Progenitor cell of endocrine pancreas (in vitro differentiated cells): ENCODE data around the gene BCAR3. TPM values are rescaled to one million over a fixed set of nuclear protein-coding genes. Genes with fewer than 3 reads are reported as not detected.

Experiments used
- DNase-seq: peaks from one replicate; pipeline ENCODE4 v3.0.0; 2021; ENCODE audit warnings: low spot score; ENCODE audit not compliant: unreplicated experiment
- H3K27ac Mint-ChIP-seq: 2 replicates; pipeline ENCODE4 v1.8.0; 2021; ENCODE audit warnings: mild to moderate bottlenecking, moderate library complexity, mixed read lengths
- H3K27me3 Mint-ChIP-seq: 2 replicates; pipeline ENCODE4 v1.8.0; 2021; ENCODE audit warnings: mixed read lengths
- H3K36me3 Mint-ChIP-seq: 2 replicates; pipeline ENCODE4 v1.8.0; 2022; ENCODE audit warnings: mixed read lengths; ENCODE audit not compliant: insufficient read depth
- H3K4me1 Mint-ChIP-seq: 2 replicates; pipeline ENCODE4 v1.8.0; 2021; ENCODE audit warnings: low read depth, mixed read lengths
- H3K4me3 Mint-ChIP-seq: 2 replicates; pipeline ENCODE4 v1.8.0; 2021; ENCODE audit warnings: low read depth, mild to moderate bottlenecking, moderate library complexity, mixed read lengths
- H3K9me3 Mint-ChIP-seq: 2 replicates; pipeline ENCODE4 v1.8.0; 2021; ENCODE audit warnings: low read depth, mixed read lengths
- total RNA-seq: library from RNA; stranded (reverse); gene quantifications from 2 replicates; pipeline ENCODE4 v1.2.1, GENCODE V29; 2021
- TF ChIP-seq, protein P1 (sequence below): fragments of 200-600 bp; sonication (generic); IDR thresholded peaks from one replicate; pipeline ENCODE4 v1.5.0; 2021; ENCODE audit warnings: antibody characterized with exemption, mild to moderate bottlenecking; ENCODE audit not compliant: unreplicated experiment

The BCAR3 gene
- total RNA-seq, 1 donor from 2014 or later: 7.1 TPM

DNA sequence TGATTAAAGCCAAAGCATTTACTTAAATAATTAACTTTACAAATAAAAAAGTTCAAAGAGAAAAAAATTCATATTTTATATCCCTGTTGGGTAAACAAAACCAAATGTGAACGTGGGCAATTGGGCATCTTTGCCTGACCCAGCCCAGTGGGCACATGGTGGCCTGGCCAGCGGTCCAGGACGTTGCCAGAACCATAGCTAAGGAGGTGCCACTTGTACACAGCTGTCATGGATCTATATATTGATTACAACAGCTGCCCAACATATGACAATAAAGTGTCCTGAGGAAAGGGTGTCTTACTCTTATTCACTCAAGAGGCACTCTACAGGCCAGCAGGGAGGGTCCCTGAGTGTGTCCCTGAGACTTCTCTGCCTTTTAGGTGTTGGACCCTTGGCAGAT is 78.5 kb downstream of the BCAR3 start:
- H3K9me3 Mint-ChIP-seq: no peaks in the 10 kb centered on the region
- no peaks in the 10 kb centered on the region for H3K27me3 Mint-ChIP-seq
- H3K27ac Mint-ChIP-seq: no peak overlapping the region
- H3K4me1 Mint-ChIP-seq: peaks cover 21% of the 10 kb centered on the region
- no peak overlapping the region for H3K4me3 Mint-ChIP-seq
- H3K36me3 Mint-ChIP-seq: peaks cover 2% of the 10 kb centered on the region
- TF ChIP-seq, protein P1, sequence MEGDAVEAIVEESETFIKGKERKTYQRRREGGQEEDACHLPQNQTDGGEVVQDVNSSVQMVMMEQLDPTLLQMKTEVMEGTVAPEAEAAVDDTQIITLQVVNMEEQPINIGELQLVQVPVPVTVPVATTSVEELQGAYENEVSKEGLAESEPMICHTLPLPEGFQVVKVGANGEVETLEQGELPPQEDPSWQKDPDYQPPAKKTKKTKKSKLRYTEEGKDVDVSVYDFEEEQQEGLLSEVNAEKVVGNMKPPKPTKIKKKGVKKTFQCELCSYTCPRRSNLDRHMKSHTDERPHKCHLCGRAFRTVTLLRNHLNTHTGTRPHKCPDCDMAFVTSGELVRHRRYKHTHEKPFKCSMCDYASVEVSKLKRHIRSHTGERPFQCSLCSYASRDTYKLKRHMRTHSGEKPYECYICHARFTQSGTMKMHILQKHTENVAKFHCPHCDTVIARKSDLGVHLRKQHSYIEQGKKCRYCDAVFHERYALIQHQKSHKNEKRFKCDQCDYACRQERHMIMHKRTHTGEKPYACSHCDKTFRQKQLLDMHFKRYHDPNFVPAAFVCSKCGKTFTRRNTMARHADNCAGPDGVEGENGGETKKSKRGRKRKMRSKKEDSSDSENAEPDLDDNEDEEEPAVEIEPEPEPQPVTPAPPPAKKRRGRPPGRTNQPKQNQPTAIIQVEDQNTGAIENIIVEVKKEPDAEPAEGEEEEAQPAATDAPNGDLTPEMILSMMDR: no peak
- DNase-seq: no peak

DNA sequence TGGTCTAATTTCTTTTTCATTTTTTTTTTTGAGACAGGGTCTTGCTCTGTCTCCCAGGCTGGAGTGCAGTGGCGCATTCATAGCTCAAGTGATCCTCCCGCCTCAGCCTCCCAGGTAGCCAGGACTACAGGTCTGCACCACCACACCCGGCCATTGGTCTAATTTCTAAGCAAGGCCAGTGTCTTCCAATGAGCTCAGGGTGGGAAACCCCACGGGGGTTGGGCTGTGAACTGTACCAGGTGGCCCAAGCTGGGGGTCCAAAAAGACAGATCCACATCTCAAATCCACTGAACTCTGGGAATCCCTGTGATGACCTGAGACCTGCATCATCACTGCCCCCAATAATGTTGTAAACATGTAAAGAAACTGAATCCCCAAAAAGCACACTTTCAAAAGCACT is 79.5 kb downstream of the BCAR3 start:
- TF ChIP-seq, protein P1: no peak
- H3K4me3 Mint-ChIP-seq: no peak overlapping the region
- H3K27me3 Mint-ChIP-seq: no peaks in the 10 kb centered on the region
- peaks cover 2% of the 10 kb centered on the region for H3K36me3 Mint-ChIP-seq
- H3K9me3 Mint-ChIP-seq: no peaks in the 10 kb centered on the region
- peaks cover 21% of the 10 kb centered on the region for H3K4me1 Mint-ChIP-seq
- no peak for DNase-seq
- H3K27ac Mint-ChIP-seq: no peak overlapping the region

DNA sequence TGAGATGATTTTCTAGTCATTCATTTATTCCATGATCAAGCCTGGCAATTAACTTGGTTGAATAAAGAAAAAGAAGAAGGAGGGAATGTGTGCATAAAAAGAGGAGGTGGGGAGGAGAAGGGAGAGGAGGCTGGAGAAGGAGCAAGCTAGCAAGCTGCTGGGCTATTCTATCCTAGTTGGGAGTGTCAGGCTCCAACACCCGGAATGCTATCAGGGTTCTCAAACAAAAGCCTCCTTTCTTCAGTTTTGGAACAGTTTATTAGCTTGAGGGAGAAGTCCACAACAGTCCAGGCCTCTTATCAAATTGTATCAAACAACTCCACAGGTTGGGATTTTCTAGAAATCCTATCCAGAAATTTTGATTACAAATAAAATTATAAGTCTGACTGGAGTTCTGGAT is 80.0 kb downstream of the BCAR3 start:
- no peak for DNase-seq
- peaks cover 2% of the 10 kb centered on the region for H3K36me3 Mint-ChIP-seq
- TF ChIP-seq, protein P1: no peak
- no peaks in the 10 kb centered on the region for H3K9me3 Mint-ChIP-seq
- H3K4me1 Mint-ChIP-seq: peaks cover 21% of the 10 kb centered on the region
- no peak overlapping the region for H3K4me3 Mint-ChIP-seq
- H3K27me3 Mint-ChIP-seq: no peaks in the 10 kb centered on the region
- H3K27ac Mint-ChIP-seq: no peak overlapping the region

DNA sequence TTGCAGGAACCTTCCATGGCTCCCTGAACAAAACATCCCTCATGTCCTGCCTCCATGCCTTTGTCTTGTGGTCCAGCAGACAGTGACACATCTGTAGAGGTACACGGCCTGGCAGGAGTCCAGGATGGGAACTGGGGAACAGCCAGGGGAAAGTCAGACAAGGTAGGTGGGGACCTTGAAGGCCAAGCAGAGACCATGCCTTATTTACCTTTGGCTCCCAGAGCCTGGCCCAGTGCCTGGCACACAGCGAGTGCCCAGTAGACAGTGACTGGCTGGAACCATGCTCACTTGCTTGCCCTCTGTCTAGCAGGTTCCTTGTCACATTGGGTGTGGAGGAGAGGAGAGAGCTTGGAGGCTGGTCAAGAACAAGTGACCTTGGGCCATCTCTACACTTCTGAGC is 81.0 kb downstream of the BCAR3 start:
- Mint-ChIP-seq H3K36me3 (peaks cover 2% of the 10 kb centered on the region), H3K9me3 (no peaks in the 10 kb centered on the region), H3K27ac (no peak overlapping the region), H3K27me3 (no peaks in the 10 kb centered on the region), H3K4me1 (peaks cover 21% of the 10 kb centered on the region), H3K4me3 (no peak overlapping the region)
- TF ChIP-seq, protein P1: no peak
- no peak for DNase-seq

DNA sequence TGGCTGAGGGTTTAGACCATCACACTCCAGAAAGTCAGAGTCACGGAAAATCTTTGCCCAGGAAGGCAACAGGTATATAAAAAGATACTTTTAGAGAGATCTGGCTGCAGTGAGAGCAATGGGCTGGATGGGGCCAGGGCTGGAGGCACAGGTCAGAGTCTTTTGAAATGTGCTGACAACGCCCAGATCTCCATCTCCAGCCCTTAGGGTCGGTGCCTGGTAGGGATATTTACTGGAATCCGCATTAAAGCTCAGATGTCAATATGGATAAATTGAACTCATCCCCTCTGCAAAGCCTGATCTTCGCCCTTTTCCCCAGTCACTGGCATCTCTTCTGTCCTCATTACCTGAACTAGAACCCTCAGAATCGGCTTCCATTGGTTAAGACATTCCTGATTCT is 82.2 kb downstream of the BCAR3 start:
- Mint-ChIP-seq H3K4me3 (no peak overlapping the region), H3K27me3 (no peaks in the 10 kb centered on the region), H3K9me3 (no peaks in the 10 kb centered on the region), H3K27ac (no peak overlapping the region), H3K4me1 (peaks cover 12% of the 10 kb centered on the region), H3K36me3 (peaks cover 2% of the 10 kb centered on the region)
- DNase-seq: no peak
- TF ChIP-seq, protein P1: no peak
